CD14-positive monocyte (primary cell): ENCODE measurements around the gene CT45A3. TPM values are rescaled to one million over a fixed set of nuclear protein-coding genes. Genes with fewer than 3 reads are reported as not detected.
"Not testable (repeated sequence)": the region's sequence is repeated elsewhere in the genome, so short reads cannot be mapped to it uniquely, and the experiment has no call there.

ENCODE experiments used
- DNase-seq, 3 donors: peaks; one replicate each; pipeline ENCODE4 v3.0.0-alpha.2; 2011 to 2022
- H2AFZ ChIP-seq: 2 replicates; pipeline ENCODE4 v1.6.0; 2012; ENCODE audit warnings: mild to moderate bottlenecking, low read depth, low read length, inconsistent platforms; ENCODE audit not compliant: insufficient read depth, poor library complexity, severe bottlenecking
- H3K27ac ChIP-seq, 2 donors: 1 replicate in 1 of 2; 2 replicates in 1 of 2; pipeline ENCODE4 v1.5.1; 2012 to 2013; ENCODE audit warnings: low read length in 2 of 2, control low read depth in 1 of 2, inconsistent platforms in 1 of 2, low read depth in 1 of 2, mild to moderate bottlenecking in 1 of 2
- H3K27me3 ChIP-seq, 2 donors: one replicate each; pipeline versions ENCODE4 v1.6.0 to v1.6.1; 2011 to 2013; ENCODE audit warnings: low read length in 2 of 2; ENCODE audit not compliant: control insufficient read depth in 2 of 2, insufficient read depth in 2 of 2
- H3K36me3 ChIP-seq, 2 donors: replicated peaks in 1 of 2; 1 replicate in 1 of 2; 2 replicates in 1 of 2; pipeline versions ENCODE4 v1.5.1 to v1.6.1; 2012 to 2013; ENCODE audit warnings: low read length in 2 of 2, control low read depth in 1 of 2, inconsistent platforms in 1 of 2, mild to moderate bottlenecking in 1 of 2; ENCODE audit not compliant: insufficient read depth in 2 of 2, control insufficient read depth in 1 of 2
- H3K4me1 ChIP-seq, 2 donors: 1 replicate in 1 of 2; 2 replicates in 1 of 2; pipeline versions ENCODE4 v1.5.1 to v1.6.1; 2012 to 2013; ENCODE audit warnings: low read length in 2 of 2, control low read depth in 1 of 2, inconsistent platforms in 1 of 2, mild to moderate bottlenecking in 1 of 2, moderate library complexity in 1 of 2; ENCODE audit not compliant: insufficient read depth in 2 of 2, control insufficient read depth in 1 of 2
- H3K4me2 ChIP-seq: replicated peaks from 2 replicates; pipeline ENCODE3; 2012; ENCODE audit warnings: low read length, moderate library complexity, mild to moderate bottlenecking; ENCODE audit not compliant: poor library complexity, severe bottlenecking; ENCODE audit errors: extremely low read depth
- H3K4me3 ChIP-seq, 3 experiments: fragments of 200-600 bp in 1 of 3; sonication (generic) in 1 of 3; replicated peaks in 1 of 3; 1 replicate in 2 of 3; 2 replicates in 1 of 3; pipeline ENCODE4 v1.5.1; 2011 to 2013; ENCODE audit warnings: low read length in 3 of 3, mild to moderate bottlenecking in 3 of 3, control low read depth in 2 of 3, low read depth in 2 of 3, inconsistent platforms in 1 of 3, moderate library complexity in 1 of 3
- H3K79me2 ChIP-seq: 2 replicates; pipeline ENCODE4 v1.6.0; 2012; ENCODE audit warnings: mild to moderate bottlenecking, control low read depth, inconsistent platforms, low read length, moderate library complexity; ENCODE audit not compliant: insufficient read depth
- H3K9ac ChIP-seq: 2 replicates; pipeline ENCODE4 v1.6.0; 2017; ENCODE audit warnings: low read length, mild to moderate bottlenecking; ENCODE audit not compliant: insufficient read depth, poor library complexity, severe bottlenecking
- H3K9me3 ChIP-seq, 2 donors: replicated peaks in 1 of 2; 1 replicate in 1 of 2; 2 replicates in 1 of 2; pipeline versions ENCODE4 v1.5.1 to v1.6.1; 2012 to 2013; ENCODE audit warnings: low read length in 2 of 2, control low read depth in 1 of 2; ENCODE audit not compliant: control insufficient read depth in 1 of 2, insufficient read depth in 1 of 2
- H4K20me1 ChIP-seq: 2 replicates; pipeline ENCODE4 v1.6.0; 2012; ENCODE audit warnings: mild to moderate bottlenecking, low read length, control low read depth, moderate library complexity; ENCODE audit not compliant: insufficient read depth
- H3K27ac Mint-ChIP-seq, 7 donors: one replicate each; pipeline ENCODE4 v1.8.0; 2020; ENCODE audit warnings: mild to moderate bottlenecking in 7 of 7, mixed read lengths in 7 of 7, moderate library complexity in 6 of 7, inconsistent platforms in 2 of 7
- H3K27me3 Mint-ChIP-seq, 3 donors: one replicate each; pipeline ENCODE4 v1.8.0; 2021 to 2022; ENCODE audit warnings: low read depth in 3 of 3, mild to moderate bottlenecking in 3 of 3, mixed read lengths in 3 of 3, moderate library complexity in 3 of 3, inconsistent platforms in 1 of 3
- H3K36me3 Mint-ChIP-seq, 2 donors: one replicate each; pipeline ENCODE4 v1.8.0; 2020; ENCODE audit warnings: mixed read lengths in 2 of 2, inconsistent platforms in 1 of 2, mild to moderate bottlenecking in 1 of 2
- H3K4me1 Mint-ChIP-seq: one replicate; pipeline ENCODE4 v1.8.0; 2020; ENCODE audit warnings: mild to moderate bottlenecking, mixed read lengths
- H3K4me3 Mint-ChIP-seq, 2 donors: one replicate each; pipeline ENCODE4 v1.8.0; 2020; ENCODE audit warnings: mild to moderate bottlenecking in 2 of 2, mixed read lengths in 2 of 2, moderate library complexity in 1 of 2
- H3K9me3 Mint-ChIP-seq, 7 donors: one replicate each; pipeline ENCODE4 v1.8.0; 2020 to 2022; ENCODE audit warnings: mixed read lengths in 7 of 7, mild to moderate bottlenecking in 6 of 7, moderate library complexity in 6 of 7, inconsistent platforms in 2 of 7
- WGBS: methylation state at CpG from one replicate; pipeline ENCODE4 v1.1.5; 2013; ENCODE audit warnings: missing lambda C conversion rate; ENCODE audit not compliant: insufficient coverage; 5-methylcytosine and 5-hydroxymethylcytosine counted together
- intact Hi-C, 2 donors: fragments of 100-400 bp; cut with micrococcal nuclease; formaldehyde crosslinking; loops; one replicate each; pipeline versions ENCODE4 v1.15.0 to v1.15.1; 2023
- polyA plus RNA-seq, 3 donors: library from polyadenylated mRNA; depleted of rRNA in 1 of 3; unstranded in 2 of 3; stranded (reverse) in 1 of 3; fragments of 300-500 nt in 2 of 3; fragments of >200 nt in 1 of 3; fragmentation: Illumina TruSeq in 2 of 3; gene quantifications; 1 replicate in 2 of 3; 2 replicates in 1 of 3; pipeline ENCODE4 v1.2.3, GENCODE V29; 2012 to 2021
- TF ChIP-seq, protein P1 (sequence below): fragments of 200-600 bp; IDR thresholded peaks from one replicate; pipeline ENCODE4 v1.8.0; 2022; ENCODE audit warnings: antibody characterized with exemption, mild to moderate bottlenecking

The CT45A3 gene
- polyA plus RNA-seq, 3 donors = not detected

DNA sequence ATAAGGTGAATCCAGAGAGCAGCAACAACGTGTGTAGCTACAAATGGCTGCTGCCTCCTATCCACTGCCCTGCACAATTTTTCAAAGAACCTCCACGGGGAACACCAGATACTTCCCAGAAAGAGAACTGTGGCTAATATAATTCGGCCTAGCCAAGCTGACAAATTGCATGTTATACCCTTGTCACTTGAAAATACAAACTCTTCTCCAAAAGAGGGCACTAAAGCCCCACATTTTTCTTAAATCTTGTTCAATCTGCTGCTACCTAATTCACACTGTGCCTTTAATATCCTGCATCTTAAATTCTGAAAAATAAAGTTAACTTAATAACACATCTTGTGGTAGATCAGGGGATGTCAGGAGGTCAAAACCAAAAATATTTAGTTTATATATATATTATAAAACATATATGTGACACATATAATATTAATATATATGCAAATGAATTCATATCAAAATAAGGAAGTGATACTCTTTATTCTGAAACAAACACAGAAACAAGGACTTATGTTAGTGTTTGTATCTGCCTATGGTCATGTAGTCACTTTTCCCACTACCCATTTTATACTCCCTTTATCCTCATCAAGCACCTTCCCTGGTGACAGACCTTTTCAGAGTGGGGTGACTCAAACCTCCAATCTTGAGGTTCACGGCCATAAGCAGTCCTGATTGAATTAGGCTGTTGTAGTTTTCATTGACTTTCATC lies 30.5 kb downstream of the CT45A3 start:
- Histone ChIP-seq H2AFZ (no peak overlapping the region), H3K27me3 (no peaks in the 10 kb centered on the region), H3K4me1 (no peaks in the 10 kb centered on the region), H4K20me1 (no peaks in the 10 kb centered on the region), H3K36me3 (no peaks in the 10 kb centered on the region), H3K9me3 (no peaks in the 10 kb centered on the region), H3K79me2 (no peaks in the 10 kb centered on the region), H3K9ac (no peak overlapping the region), H3K27ac (no peak overlapping the region), H3K4me2 (no peak overlapping the region), H3K4me3 (no peak overlapping the region)
- peak overlapping the region in 1 of 7 donors; percentile 2 for H3K27ac Mint-ChIP-seq
- no peak for DNase-seq
- peaks cover 0 to 2% (median 0%) of the 10 kb centered on the region in 7 donors for H3K9me3 Mint-ChIP-seq
- 40% methylated on average over 1 of the region's 4 CpGs for WGBS
- intact Hi-C loops = no loop called here
- no peaks in the 10 kb centered on the region for H3K36me3 Mint-ChIP-seq
- H3K27me3 Mint-ChIP-seq = peaks cover 0 to 2% (median 0%) of the 10 kb centered on the region in 3 donors
- H3K4me1 Mint-ChIP-seq = peaks cover 7% of the 10 kb centered on the region
- no peak overlapping the region for H3K4me3 Mint-ChIP-seq
- TF ChIP-seq, protein P1, sequence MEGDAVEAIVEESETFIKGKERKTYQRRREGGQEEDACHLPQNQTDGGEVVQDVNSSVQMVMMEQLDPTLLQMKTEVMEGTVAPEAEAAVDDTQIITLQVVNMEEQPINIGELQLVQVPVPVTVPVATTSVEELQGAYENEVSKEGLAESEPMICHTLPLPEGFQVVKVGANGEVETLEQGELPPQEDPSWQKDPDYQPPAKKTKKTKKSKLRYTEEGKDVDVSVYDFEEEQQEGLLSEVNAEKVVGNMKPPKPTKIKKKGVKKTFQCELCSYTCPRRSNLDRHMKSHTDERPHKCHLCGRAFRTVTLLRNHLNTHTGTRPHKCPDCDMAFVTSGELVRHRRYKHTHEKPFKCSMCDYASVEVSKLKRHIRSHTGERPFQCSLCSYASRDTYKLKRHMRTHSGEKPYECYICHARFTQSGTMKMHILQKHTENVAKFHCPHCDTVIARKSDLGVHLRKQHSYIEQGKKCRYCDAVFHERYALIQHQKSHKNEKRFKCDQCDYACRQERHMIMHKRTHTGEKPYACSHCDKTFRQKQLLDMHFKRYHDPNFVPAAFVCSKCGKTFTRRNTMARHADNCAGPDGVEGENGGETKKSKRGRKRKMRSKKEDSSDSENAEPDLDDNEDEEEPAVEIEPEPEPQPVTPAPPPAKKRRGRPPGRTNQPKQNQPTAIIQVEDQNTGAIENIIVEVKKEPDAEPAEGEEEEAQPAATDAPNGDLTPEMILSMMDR = no peak

DNA sequence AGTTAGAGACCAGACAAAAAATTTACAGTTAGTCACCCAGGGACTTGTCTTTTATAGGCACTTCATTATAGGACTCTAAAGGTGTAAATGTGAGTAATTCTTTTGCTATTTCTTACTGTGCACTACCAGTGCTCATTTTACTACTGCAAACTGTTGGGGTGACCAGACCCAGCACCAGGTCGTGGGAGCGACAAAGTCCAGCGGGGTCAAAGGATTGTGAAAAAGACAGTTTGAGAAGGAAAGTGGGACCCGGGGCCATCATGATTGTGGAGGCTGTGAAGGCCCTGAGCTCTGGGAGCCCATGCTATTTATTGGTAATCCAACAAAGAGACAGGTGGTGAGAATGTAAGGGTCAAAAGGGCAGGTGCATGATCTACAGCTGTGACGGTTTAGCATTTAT lies 33.3 kb downstream of the CT45A3 start:
- H4K20me1 ChIP-seq, H3K9ac ChIP-seq, H3K36me3 Mint-ChIP-seq, intact Hi-C loops, H3K4me1 Mint-ChIP-seq, DNase-seq, H3K9me3 ChIP-seq, H3K4me3 ChIP-seq, H3K27ac Mint-ChIP-seq, H3K4me1 ChIP-seq, H3K4me3 Mint-ChIP-seq, H3K9me3 Mint-ChIP-seq, H3K36me3 ChIP-seq, H3K27me3 ChIP-seq, H3K27ac ChIP-seq, H3K4me2 ChIP-seq, H3K79me2 ChIP-seq, H2AFZ ChIP-seq, H3K27me3 Mint-ChIP-seq: not testable (repeated sequence)
- WGBS = 71% methylated on average over 1 of the region's 5 CpGs
